ENCODE measurements around the gene EML4.
"Not testable (repeated sequence)": the region's sequence is repeated elsewhere in the genome, so short reads cannot be mapped to it uniquely, and the experiment has no call there.

Gene EML4

GRCh38 chr2:42172020-42172419 is 2.9 kb downstream of the EML4 start:
- DNase-seq: no peak

DNA sequence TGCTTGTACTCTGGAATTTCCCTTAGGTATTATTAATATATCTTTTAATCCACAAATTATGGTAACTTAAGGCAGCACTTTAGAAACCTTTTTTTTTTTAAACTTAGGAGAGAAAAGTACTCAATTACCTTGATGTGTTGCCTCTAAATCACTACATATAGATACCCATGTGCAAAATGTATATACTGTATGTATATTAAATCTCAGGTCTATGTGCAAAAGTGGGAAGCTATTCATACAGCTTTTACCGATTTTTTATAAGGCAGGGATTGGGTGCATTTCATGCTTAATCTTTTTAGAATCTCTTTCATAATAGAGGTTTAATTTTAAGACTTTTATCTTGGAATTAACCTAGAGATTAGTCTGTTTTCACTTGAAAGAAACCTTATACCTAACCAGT is 3.4 kb downstream of the EML4 start:
- no peak for DNase-seq

DNA sequence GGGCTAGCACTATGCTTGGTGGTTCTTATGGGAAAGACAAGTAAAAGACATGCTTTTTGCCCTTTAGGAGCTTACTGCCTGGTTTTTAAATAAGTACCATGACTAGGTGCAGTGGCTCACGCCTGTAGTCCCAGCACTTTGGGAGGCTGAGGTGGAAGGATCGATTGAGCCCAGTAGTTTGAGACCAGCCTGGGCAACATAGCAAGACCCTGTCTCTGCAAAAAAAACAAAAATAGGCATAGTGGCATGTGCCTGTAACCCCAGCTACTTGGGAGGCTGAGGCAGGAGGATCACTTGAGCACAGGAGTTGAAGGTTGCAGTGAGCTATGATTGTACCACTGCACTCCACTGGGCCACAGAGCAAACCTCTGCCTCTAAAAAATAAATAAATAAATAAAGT is 4.3 kb downstream of the EML4 start:
- not testable (repeated sequence) for DNase-seq

- DNase-seq: no peak
Measured at GRCh38 chr2:42176992-42177738, 8.0 kb downstream of the EML4 start.

DNA sequence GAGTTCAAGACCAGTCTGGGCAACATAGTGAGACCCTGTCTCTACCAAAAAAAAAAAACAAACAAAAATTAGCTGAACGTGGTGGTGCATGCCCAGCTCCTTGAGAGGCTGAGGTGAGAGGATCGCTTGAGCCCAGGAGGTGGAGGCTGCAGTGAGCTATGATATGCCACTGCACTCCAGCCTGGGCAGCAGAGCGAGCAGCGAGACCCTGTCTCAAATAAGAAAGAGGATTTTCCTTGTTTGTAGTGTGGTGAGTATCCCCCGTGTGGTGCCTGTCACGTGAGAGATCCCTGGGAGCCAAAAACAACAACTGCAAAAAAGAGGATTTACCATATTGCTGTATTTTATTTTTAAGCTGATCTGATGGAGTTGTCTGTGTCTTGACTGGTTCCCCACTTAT is 9.2 kb downstream of the EML4 start:
- DNase-seq: no peak

DNA sequence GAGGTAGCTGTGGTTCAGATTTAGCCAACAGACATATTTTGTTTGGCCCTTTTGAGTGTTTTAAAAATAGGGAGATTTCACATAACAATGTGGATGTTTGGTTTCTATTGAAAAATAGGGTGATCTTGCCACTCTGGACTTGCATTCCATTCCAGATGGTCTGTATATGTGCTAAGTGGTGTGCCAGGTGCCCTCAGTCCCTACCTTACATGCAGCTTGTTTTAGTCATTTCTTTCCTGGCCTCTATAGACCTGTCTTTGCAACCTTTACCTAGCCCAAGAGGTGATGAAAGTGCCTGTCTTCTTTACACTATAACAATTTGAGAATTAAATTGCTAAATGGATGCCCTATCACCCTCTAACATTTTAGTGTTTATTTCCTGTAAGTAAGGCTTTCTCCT is 11.1 kb downstream of the EML4 start:
- DNase-seq: no peak

DNA sequence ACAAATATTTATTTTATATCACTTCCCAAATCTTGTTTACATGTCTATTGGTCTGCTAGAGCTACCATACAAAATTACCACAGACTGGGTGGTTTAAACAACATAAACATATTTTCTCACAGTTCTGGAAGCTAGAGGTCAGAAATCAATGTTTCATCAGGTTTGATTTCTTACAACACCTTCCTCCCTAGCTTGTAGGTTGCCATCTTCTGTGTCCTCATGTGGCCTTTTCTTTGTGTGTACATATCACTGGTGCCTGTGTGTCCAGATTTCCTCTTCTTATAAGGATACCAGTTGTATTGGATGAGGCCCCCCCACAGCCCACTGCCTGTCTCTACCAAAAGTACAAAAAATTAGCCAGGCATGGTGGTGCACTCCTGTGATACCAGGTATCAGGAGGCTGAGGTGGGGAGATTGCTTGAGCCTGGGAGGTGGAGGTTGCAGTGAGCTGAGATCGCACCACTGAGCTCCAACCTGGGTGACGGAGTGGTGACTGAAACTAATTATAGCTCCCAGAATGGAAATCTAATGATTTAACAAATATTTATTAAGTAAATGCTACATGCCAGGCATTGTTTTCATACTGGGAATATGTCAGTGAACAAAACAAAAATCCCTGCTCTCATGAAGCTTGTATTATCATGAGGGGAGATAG is 13.6 kb downstream of the EML4 start:
- no peak for DNase-seq

GRCh38 chr2:42183775-42184174 is 14.6 kb downstream of the EML4 start:
- DNase-seq: no peak

- no peak for DNase-seq
Measured at GRCh38 chr2:42184346-42184745, 15.2 kb downstream of the EML4 start.

DNA sequence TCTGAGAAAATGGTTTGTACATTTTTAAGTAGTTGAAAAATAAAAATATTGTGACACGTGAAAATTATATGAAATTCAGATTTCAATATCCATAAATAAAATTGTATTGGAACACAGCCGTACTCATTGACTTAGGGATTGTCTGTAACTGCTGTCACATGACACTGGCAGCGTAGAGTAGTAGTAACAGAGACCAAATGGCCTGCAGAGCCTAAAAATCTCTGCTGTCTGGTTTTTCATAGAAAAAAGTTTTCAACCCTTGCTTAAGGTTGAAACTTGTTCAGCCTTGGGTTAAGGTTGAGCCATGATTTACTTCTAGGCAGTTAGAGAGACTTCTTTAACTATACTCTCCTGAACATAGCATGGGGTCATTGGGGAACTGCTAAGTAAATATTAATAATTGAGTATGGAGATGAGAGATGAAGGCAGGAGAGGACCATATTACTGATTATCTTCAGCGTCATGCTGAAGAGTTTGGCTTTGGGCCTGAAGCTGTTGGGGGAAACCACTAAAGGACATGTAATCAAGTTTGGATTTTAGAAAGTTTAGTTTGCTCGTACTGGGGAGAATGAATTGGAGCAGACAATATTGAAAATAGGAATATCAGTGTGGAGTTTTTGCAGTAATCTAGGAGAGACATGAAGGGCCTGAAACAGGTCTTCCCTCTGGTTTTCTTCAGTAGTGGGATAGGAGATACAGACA is 16.2 kb downstream of the EML4 start:
- no peak for DNase-seq

DNA sequence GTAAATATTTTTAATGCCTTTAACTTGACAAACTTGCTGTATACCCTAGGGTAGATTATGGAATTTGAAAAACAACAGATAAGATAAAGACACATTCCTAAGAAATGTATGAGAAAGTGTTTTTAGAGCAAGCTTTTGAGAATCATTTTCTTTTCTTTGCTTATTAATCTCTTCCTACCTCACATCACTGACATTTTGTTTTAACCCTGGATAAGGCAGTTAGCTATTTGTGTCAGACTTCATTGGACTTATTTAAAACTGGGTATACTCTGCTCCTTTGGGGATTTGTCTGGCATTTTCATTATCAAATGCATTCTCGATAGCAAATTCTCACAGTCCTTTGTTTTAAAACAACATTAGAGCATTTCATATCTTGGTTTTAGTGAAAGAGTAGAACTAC is 17.2 kb downstream of the EML4 start:
- DNase-seq: no peak

DNA sequence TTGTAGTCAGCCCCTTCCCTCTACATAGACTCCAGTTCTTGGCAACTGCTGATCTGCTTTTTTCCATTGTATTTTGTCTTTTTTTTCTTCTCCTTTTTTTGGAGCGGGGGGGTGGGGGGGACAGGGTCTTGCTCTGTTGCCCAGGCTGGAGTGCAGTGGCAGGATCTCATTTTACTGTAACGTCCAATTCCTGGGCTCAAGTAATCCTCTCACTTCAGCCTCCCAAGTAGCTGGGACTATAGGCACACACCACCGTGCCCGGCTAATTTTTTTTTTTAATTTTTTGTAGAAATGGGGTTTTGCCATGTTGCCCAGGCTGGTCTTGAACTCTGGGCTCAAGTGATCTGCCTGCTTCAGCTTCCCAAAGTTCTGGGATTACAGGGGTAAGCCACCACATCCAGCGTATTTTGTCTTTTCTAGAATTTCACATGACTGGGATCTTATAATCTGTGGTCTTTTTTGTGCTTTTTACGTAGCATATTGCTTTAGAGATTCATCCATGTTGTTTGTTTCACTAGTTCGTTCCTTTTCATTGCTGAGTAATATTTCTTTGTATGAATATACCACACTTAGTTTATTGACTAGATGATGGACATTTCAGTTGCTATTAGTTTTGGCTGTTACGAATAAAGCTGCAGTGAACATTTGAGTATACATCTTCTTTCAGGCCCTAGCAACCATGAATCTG is 17.9 kb downstream of the EML4 start:
- DNase-seq: no peak

DNA sequence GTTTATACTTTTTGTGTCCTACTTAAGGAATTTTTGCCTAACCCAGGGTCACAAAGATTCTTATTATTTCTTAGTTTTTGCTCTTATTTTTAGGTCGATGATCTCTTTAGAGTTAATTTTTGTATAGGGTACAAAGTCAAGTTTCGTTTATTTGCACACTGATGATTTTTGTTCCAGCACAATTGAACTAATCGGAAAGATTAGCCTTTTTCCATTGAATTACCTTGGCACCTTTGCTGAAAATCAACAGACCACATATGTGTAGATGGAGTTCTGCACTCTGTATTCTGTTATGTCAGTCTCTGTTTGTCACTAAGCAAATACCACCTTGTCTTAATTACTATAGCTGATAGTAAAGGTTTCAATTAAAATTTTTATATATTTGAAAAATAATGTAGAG is 18.7 kb downstream of the EML4 start:
- no peak for DNase-seq

GRCh38 chr2:42189235-42189566 is 20.0 kb downstream of the EML4 start:
- no peak for DNase-seq

DNA sequence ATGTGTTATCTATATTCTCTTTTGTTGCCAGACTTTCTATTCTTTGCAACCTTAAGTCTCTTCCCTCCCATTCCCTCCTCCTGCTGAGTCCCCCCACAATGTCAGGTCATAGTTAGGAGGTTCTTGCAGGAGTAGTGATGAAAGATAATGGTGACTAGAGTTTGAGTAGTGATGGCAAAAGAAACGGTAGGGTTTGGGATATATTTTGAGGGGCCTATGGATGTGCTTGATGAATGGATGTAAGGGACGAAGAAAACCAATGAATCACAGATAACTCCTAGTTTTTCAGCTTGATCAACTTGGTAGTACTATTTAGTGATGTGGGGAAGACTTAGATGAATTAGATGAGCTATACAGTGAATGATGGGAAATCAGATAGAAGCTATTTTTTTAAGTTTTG is 21.0 kb downstream of the EML4 start:
- DNase-seq: no peak

- DNase-seq: no peak
Measured at GRCh38 chr2:42191285-42192009, 22.3 kb downstream of the EML4 start.

DNA sequence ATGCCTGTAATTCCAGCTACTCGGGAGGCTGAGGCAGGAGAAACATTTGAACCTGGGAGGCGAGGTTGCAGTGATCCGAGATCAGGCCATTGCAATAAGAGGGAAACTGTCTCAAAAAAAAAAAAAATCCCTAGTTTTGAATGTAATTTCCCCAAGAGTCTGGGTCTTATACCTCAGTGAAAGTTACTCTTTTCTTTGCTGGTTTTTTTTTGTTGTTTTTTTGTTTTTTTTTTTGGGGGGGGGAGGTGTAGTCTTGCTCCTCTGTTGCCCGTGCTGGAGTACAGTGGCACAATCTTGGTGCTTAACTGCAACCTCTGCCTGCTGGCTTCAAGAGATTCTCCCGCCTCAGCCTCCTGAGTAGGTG is 22.8 kb downstream of the EML4 start:
- no peak for DNase-seq

GRCh38 chr2:42192652-42193566 is 23.8 kb downstream of the EML4 start:
- DNase-seq: no peak

GRCh38 chr2:42193722-42194187 is 24.6 kb downstream of the EML4 start:
- DNase-seq: no peak

DNA sequence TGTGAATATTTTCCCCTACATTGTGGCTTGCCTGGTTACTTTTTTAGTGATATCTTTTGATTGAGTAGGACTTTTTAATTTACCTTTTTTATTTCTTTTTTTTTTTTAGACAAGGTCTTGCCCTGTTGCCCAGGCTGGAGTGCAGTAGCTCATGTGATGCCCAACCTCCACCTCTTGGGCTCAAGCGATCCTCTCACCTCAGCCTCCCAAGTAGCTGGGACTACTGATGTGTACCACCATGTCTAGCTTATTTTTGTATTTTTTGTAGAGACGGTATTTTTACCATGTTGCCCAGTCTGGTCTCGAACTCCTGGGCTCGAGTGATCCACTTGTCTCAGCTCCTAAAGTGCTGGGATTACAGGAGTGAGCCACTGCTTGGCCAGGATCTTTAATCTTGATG is 25.3 kb downstream of the EML4 start:
- DNase-seq: no peak

GRCh38 chr2:42195559-42195958 is 26.4 kb downstream of the EML4 start:
- no peak for DNase-seq

DNA sequence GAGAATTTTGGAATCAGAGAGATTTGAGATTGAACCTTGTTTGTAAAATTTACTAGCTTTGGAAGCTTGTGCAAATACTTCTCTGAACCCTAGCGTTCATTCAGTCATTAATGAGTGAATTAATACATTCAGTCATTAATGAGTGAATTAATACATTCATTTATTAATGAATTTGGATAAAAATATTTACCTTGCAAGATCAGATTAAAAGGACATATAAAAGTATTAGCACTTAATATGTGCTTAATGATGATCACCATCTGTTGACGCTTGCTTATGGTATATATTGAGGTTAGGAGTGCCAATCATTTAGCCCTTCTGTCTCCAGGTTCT is 26.9 kb downstream of the EML4 start:
- no peak for DNase-seq
